Stomach (tissue), 4 donors: ENCODE measurements around the gene ZGLP1.

Experiments used
- EP300 ChIP-seq: sonication (generic); formaldehyde crosslinking; IDR thresholded peaks from one replicate; pipeline ENCODE4 v1.6.1; 2017; ENCODE audit warnings: antibody characterized with exemption
- TF ChIP-seq, protein P1 (sequence below), 7 experiments: fragments of 450-650 bp in 4 of 7; fragments of 200-600 bp in 3 of 7; sonication (generic) in 3 of 7; IDR thresholded peaks; one replicate each; pipeline ENCODE4 v1.5.1; 2016 to 2019; ENCODE audit warnings: antibody characterized with exemption in 7 of 7, control low read depth in 2 of 7, mild to moderate bottlenecking in 1 of 7

DNA sequence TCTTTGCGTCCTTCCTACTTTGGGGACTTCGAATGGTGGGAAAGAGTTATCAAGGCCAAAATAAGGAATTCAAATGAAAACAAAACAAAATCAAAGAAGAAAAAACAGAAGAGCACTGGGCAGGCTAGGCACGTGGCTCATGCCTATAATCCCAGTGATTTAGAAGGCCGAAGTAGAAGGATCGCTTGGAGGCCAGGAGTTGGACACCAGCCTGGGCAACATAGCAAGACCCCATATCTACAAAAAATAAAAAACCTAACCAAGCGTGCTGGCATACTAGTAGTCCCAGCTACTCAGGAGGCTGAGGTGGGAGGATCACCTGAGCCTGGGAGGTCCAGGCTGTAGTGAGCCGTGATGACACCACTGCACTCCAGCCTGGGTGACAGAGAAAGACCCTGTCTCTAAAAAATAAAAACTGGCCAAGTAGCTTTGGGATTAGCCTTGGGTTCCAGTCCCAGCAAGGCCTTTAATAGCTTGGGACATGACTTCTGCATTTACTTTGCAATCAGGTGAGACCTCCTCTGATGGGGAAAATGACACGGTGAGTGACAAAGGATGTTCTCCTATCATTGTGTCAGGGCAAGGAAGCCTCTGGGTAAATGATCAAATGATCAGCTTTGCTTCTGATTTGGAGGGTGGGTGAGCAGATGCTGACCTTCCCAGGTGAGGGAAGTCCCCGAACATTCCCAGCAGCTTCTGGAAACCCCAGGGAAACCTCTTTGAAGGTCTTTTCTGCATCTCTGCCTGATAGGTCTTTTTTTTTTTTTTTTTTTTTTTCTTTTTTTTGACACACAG, 31.6 kb downstream of the ZGLP1 start:
- TF ChIP-seq, protein P1, sequence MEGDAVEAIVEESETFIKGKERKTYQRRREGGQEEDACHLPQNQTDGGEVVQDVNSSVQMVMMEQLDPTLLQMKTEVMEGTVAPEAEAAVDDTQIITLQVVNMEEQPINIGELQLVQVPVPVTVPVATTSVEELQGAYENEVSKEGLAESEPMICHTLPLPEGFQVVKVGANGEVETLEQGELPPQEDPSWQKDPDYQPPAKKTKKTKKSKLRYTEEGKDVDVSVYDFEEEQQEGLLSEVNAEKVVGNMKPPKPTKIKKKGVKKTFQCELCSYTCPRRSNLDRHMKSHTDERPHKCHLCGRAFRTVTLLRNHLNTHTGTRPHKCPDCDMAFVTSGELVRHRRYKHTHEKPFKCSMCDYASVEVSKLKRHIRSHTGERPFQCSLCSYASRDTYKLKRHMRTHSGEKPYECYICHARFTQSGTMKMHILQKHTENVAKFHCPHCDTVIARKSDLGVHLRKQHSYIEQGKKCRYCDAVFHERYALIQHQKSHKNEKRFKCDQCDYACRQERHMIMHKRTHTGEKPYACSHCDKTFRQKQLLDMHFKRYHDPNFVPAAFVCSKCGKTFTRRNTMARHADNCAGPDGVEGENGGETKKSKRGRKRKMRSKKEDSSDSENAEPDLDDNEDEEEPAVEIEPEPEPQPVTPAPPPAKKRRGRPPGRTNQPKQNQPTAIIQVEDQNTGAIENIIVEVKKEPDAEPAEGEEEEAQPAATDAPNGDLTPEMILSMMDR (IDR thresholded peaks at IDR 0.05) = no peak
- TF ChIP-seq EP300 = no peak
